SK-N-SH (cell line): ENCODE measurements around the gene CYFIP1. TPM values are rescaled to one million over a fixed set of nuclear protein-coding genes. Genes with fewer than 3 reads are reported as not detected.

Source experiments
- CTCF ChIA-PET: fragments of 300-600, 350-600 bp; formaldehyde crosslinking; extraction: SDS; loops from one replicate; lab custom pipeline; 2021; lab: Yijun Ruan, JAX
- POLR2A ChIA-PET: fragments of 350-600 bp; sonication (Branson Sonifier 250); formaldehyde crosslinking; extraction: SDS; loops from one replicate; lab custom pipeline; 2020; ENCODE audit warnings: antibody characterized with exemption, inconsistent platforms; lab: Yijun Ruan, JAX
- DNase-seq: peaks from one replicate; pipeline ENCODE4 v3.0.0; 2012
- H2AFZ ChIP-seq: fragments of 200-600 bp; sonication (generic); 2 replicates; pipeline ENCODE4 v1.8.1; 2016; ENCODE audit warnings: antibody characterized with exemption, mild to moderate bottlenecking, low read depth
- H3F3A ChIP-seq: fragments of 200-600 bp; sonication (generic); replicated peaks from 2 replicates; pipeline ENCODE3; 2016; ENCODE audit warnings: antibody characterized with exemption, mild to moderate bottlenecking; ENCODE audit not compliant: insufficient read depth
- H3K27ac ChIP-seq, 2 experiments: fragments of 200-500 bp in 1 of 2; fragments of 200-600 bp in 1 of 2; sonication (Bioruptor generic) in 1 of 2; sonication (generic), shearing (Covaris generic) in 1 of 2; 2 replicates each; pipeline versions ENCODE4 v1.5.1 to v1.6.1; 2014 to 2016; ENCODE audit warnings: low read depth in 2 of 2, inconsistent platforms in 1 of 2, low read length in 1 of 2, mild to moderate bottlenecking in 1 of 2, mixed read lengths in 1 of 2
- H3K27me3 ChIP-seq: fragments of 200-600 bp; sonication (generic), shearing (Covaris generic); 2 replicates; pipeline ENCODE4 v1.6.1; 2016; ENCODE audit warnings: mixed run types; ENCODE audit not compliant: insufficient read depth
- H3K36me3 ChIP-seq, 2 experiments: fragments of 200-500 bp in 1 of 2; fragments of 200-600 bp in 1 of 2; sonication (Bioruptor generic) in 1 of 2; sonication (generic) in 1 of 2; replicated peaks in 1 of 2; 2 replicates each; pipeline versions ENCODE3 to v1.5.1; 2014 to 2016; ENCODE audit warnings: low read length in 1 of 2, mild to moderate bottlenecking in 1 of 2; ENCODE audit not compliant: insufficient read depth in 2 of 2, control insufficient read depth in 1 of 2
- H3K4me1 ChIP-seq, 2 experiments: fragments of 200-500 bp in 1 of 2; fragments of 200-600 bp in 1 of 2; sonication (Bioruptor generic) in 1 of 2; sonication (generic), shearing (Covaris generic) in 1 of 2; 2 replicates each; pipeline versions ENCODE4 v1.5.1 to v1.6.1; 2014 to 2016; ENCODE audit warnings: low read depth in 1 of 2, low read length in 1 of 2, mixed run types in 1 of 2; ENCODE audit not compliant: insufficient read depth in 2 of 2, control insufficient read depth in 1 of 2
- H3K4me2 ChIP-seq: fragments of 200-600 bp; sonication (generic), shearing (Covaris generic); 2 replicates; pipeline ENCODE4 v1.6.1; 2017; ENCODE audit warnings: mixed run types
- H3K4me3 ChIP-seq, 2 experiments: fragments of 200-500 bp in 1 of 2; fragments of 200-600 bp in 1 of 2; sonication (Bioruptor generic) in 1 of 2; sonication (generic), shearing (Covaris generic) in 1 of 2; 2 replicates each; pipeline versions ENCODE4 v1.5.1 to v1.8.1; 2014 to 2016; ENCODE audit warnings: low read depth in 2 of 2, inconsistent platforms in 1 of 2, low read length in 1 of 2, mild to moderate bottlenecking in 1 of 2, mixed read lengths in 1 of 2, moderate library complexity in 1 of 2
- H3K79me2 ChIP-seq: fragments of 200-600 bp; sonication (generic); 2 replicates; pipeline ENCODE4 v1.8.1; 2017; ENCODE audit warnings: mild to moderate bottlenecking; ENCODE audit not compliant: insufficient read depth
- H3K9ac ChIP-seq: fragments of 200-600 bp; sonication (generic); 2 replicates; pipeline ENCODE4 v1.6.1; 2017; ENCODE audit warnings: mixed run types
- H3K9me2 ChIP-seq: fragments of 200-600 bp; sonication (generic); 2 replicates; pipeline ENCODE4 v1.6.1; 2017; ENCODE audit warnings: mixed run types
- H3K9me3 ChIP-seq: fragments of 200-600 bp; sonication (generic); 2 replicates; pipeline ENCODE4 v1.6.1; 2017; ENCODE audit warnings: mixed run types, mild to moderate bottlenecking, moderate library complexity
- H4K20me1 ChIP-seq: fragments of 200-600 bp; sonication (generic); 2 replicates; pipeline ENCODE4 v1.6.1; 2017; ENCODE audit warnings: mild to moderate bottlenecking, mixed run types; ENCODE audit not compliant: insufficient read depth
- CHD2 ChIP-seq: fragments of 150-350 bp; IDR thresholded peaks from 2 replicates; pipeline ENCODE4 v1.6.1; 2018; ENCODE audit warnings: low read length; ENCODE audit not compliant: partially characterized antibody
- EP300 ChIP-seq, 2 experiments: IDR thresholded peaks; 2 replicates each; pipeline versions ENCODE4 v1.4.0 to v1.6.1; 2012; ENCODE audit warnings: borderline replicate concordance in 1 of 2, low read depth in 1 of 2, low read length in 1 of 2
- FOSL2 ChIP-seq: IDR thresholded peaks from 2 replicates; pipeline ENCODE4 v1.4.0; 2012; ENCODE audit warnings: low read depth, mild to moderate bottlenecking, moderate library complexity, borderline replicate concordance
- FOXJ3 ChIP-seq: sonication (generic); formaldehyde crosslinking; IDR thresholded peaks from 2 replicates; pipeline ENCODE4 v1.5.1; 2020; ENCODE audit warnings: mild to moderate bottlenecking, missing genetic modification reagents
- TCF12 ChIP-seq: IDR thresholded peaks from 2 replicates; pipeline ENCODE4 v1.4.0; 2012
- YY1 ChIP-seq: IDR thresholded peaks from 2 replicates; pipeline ENCODE4 v1.4.0; 2012; ENCODE audit warnings: low read depth, mild to moderate bottlenecking
- WGBS: methylation state at CpG from one replicate; pipeline ENCODE4 v1.1.6; 2017; ENCODE audit warnings: low lambda C conversion rate; 5-methylcytosine and 5-hydroxymethylcytosine counted together
- polyA plus RNA-seq, 3 experiments: library from polyadenylated mRNA; depleted of rRNA; stranded (reverse); fragments of >200 nt; gene quantifications; 2 replicates each; pipeline ENCODE4 v1.2.3, GENCODE V29; 2012
- TF ChIP-seq, protein P1 (sequence below): fragments of 200-600 bp; sonication (generic); IDR thresholded peaks from 2 replicates; pipeline ENCODE4 v1.6.1; 2017; ENCODE audit warnings: antibody characterized with exemption, mild to moderate bottlenecking, moderate library complexity
- TF ChIP-seq, protein P2 (sequence below): IDR thresholded peaks from 2 replicates; pipeline ENCODE4 v1.4.0; 2012; ENCODE audit warnings: low read depth

CYFIP1 gene
- polyA plus RNA-seq, 1 of the 3 experiments (the other 2 are of a cell fraction), result 53.4 TPM

- no peak overlapping the region for H3K27ac ChIP-seq
- TF ChIP-seq CHD2, result no peak
- TF ChIP-seq FOSL2, result no peak
- no peak for TF ChIP-seq YY1
- TF ChIP-seq EP300 (IDR thresholded peaks at IDR 0.05; ENCODE audit: borderline replicate concordance in 1 of 2, low read depth in 1 of 2, low read length in 1 of 2), result no peak
- no peak for TF ChIP-seq TCF12
- TF ChIP-seq, protein P1, sequence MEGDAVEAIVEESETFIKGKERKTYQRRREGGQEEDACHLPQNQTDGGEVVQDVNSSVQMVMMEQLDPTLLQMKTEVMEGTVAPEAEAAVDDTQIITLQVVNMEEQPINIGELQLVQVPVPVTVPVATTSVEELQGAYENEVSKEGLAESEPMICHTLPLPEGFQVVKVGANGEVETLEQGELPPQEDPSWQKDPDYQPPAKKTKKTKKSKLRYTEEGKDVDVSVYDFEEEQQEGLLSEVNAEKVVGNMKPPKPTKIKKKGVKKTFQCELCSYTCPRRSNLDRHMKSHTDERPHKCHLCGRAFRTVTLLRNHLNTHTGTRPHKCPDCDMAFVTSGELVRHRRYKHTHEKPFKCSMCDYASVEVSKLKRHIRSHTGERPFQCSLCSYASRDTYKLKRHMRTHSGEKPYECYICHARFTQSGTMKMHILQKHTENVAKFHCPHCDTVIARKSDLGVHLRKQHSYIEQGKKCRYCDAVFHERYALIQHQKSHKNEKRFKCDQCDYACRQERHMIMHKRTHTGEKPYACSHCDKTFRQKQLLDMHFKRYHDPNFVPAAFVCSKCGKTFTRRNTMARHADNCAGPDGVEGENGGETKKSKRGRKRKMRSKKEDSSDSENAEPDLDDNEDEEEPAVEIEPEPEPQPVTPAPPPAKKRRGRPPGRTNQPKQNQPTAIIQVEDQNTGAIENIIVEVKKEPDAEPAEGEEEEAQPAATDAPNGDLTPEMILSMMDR, result no peak
- H3K9ac ChIP-seq, result no peak overlapping the region
- ChIA-PET POLR2A (no interaction called here), CTCF (no interaction called here)
- H3K27me3 ChIP-seq, result no peaks in the 10 kb centered on the region
- H3K36me3 ChIP-seq, result no peaks in the 10 kb centered on the region
- H3K9me3 ChIP-seq, result no peaks in the 10 kb centered on the region
- peaks cover 0 to 43% of the 10 kb centered on the region in 2 experiments; a peak in 3 of 4 replicates for H3K4me1 ChIP-seq
- no peak overlapping the region for H2AFZ ChIP-seq
- DNase-seq, result no peak
- WGBS, result 96% methylated on average over 21 of the region's 21 CpGs
- no peak overlapping the region for H3K4me2 ChIP-seq
- H3K9me2 ChIP-seq, result no peaks in the 10 kb centered on the region
- peaks cover 8% of the 10 kb centered on the region for H3F3A ChIP-seq
- no peak overlapping the region for H3K4me3 ChIP-seq
- H3K79me2 ChIP-seq, result peaks cover 100% of the 10 kb centered on the region
- H4K20me1 ChIP-seq, result peaks cover 87% of the 10 kb centered on the region
These were observed 27.2 kb downstream of the CYFIP1 start for GRCh38 chr15:22952796-22953579.

GRCh38 chr15:22951381-22952280 is 28.5 kb downstream of the CYFIP1 start:
- Histone ChIP-seq H3K27ac (peak overlapping the region in 1 of 2 experiments; percentile 39; a peak in 1 of 4 replicates), H3K4me3 (no peak overlapping the region), H3K79me2 (peaks cover 98% of the 10 kb centered on the region), H3K4me1 (peaks cover 0 to 41% of the 10 kb centered on the region in 2 experiments; a peak in 3 of 4 replicates), H3K9ac (no peak overlapping the region), H3F3A (peaks cover 8% of the 10 kb centered on the region), H3K27me3 (no peaks in the 10 kb centered on the region), H3K4me2 (no peak overlapping the region), H3K9me3 (no peaks in the 10 kb centered on the region), H2AFZ (no peak overlapping the region), H3K9me2 (no peaks in the 10 kb centered on the region), H3K36me3 (peaks cover 0 to 3% of the 10 kb centered on the region in 2 experiments), H4K20me1 (peaks cover 88% of the 10 kb centered on the region)
- TF ChIP-seq FOSL2 (no peak), FOXJ3 (no peak), YY1 (no peak)
- TF ChIP-seq, protein P1, result no peak
- TF ChIP-seq, protein P2, sequence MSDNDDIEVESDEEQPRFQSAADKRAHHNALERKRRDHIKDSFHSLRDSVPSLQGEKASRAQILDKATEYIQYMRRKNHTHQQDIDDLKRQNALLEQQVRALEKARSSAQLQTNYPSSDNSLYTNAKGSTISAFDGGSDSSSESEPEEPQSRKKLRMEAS, result no peak
- 95% methylated on average over 19 of the region's 39 CpGs for WGBS
- CTCF ChIA-PET, result no interaction called here
- DNase-seq, result no peak
- POLR2A ChIA-PET, result no interaction called here
